Stimulated activated CD8-positive, alpha-beta memory T cell treated with anti-CD3 and anti-CD28 coated beads, Interleukin-7, amount 100 ng/mL, for 48 hours (primary cell): ENCODE data around the gene ARMC2.
"Not testable (repeated sequence)": the region's sequence is repeated elsewhere in the genome, so short reads cannot be mapped to it uniquely, and the experiment has no call there.

Experiments
- DNase-seq, 2 donors: peaks; one replicate each; pipeline ENCODE4 v3.0.0-alpha.2; 2020; ENCODE audit warnings: low read depth in 1 of 2; ENCODE audit errors: extremely low read depth in 1 of 2

The ARMC2 gene

GRCh38 chr6:108914235-108915022 is 66.2 kb downstream of the ARMC2 start:
- peak in 1 of 2 donors; percentile 21 for DNase-seq

DNA sequence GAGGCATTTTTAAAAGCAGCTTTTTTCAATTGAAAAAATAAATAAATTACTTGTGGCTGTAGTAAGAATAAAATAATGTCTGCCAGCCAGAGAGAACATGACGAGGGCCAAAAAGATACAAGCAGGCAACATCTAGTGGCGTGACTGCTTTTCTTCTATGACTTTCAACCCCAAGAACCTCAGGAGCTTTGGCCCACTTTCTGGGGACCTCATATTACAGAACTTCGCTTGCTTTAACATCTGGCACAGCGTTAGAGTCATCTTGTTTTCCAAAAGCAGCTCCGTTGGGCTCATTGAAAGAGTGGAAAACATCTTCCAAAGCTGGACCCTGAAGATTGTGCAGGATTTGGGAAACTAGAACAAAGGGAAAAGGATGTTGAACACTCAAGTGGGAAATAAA is 67.0 kb downstream of the ARMC2 start:
- no peak for DNase-seq

DNA sequence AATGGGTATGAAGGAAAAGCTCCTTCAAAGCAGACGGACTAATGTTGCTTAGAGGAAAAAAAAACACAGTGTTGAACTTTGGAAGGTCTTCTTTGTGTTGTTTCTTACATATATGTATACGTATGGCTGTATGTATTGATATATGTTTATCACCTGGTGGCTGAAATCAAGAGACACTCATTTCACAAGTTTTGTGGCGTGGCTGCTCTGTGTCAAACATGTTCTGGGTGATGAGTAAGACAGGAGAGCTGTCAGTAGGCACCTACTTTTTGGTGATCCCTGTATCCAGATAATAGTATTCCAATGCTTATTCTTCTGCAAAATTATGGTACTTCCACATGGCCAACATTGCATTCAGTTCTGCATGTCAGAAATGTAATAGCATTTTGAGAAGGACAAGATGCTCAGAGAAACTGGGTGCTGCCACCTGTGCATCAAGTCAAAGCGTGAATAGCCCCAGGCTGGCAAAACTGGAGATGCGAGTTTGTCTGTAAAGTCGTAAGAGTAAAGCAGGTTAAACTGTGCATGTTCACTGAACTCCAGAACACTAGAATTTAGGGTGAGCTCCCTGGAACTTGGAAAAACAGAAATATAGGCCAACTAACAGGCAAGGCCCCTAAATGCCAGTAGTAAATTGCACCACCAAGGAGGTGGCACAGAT is 67.9 kb downstream of the ARMC2 start:
- DNase-seq: no peak

DNA sequence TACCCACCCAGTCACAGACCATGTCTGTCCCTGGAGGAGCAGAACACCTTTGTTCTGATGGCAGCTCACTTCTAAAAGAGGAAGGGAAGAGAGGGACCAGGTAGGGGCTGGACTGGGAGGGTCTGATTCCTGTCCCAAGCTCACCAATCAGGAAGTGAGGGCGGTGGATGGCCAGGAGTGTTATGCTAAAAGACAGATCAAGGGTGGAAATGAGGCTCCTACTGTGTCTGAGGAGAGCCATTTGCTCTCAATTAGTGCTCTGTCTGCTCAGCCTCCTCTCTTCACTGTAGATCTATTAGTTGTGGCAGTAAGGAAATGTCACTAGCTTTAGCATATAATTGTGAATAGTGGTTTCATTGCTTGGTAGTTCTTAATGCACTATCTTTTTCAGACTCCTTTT is 72.5 kb downstream of the ARMC2 start:
- no peak for DNase-seq

- peak in 1 of 2 donors; percentile 25 for DNase-seq
Measured at GRCh38 chr6:108921547-108922361, 73.5 kb downstream of the ARMC2 start.

DNA sequence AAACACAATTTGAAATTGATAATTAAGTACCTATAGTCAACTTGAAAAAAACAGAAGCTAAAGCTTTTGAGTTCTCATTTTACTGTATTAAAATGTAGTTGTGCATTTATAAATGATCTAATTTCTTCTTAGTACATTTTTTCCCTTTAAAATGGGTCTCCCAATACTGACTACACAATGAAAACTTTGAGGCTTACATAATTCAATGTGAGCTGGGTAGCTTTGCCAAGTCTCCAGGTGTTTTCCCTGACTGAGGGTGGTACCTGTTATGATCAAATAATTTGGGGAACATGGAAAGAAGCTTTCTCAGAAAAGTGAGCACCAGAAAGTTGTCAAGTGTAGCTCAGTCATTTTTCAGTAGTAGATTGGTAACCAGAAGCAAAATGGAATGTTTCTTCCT is 74.3 kb downstream of the ARMC2 start:
- DNase-seq: no peak

DNA sequence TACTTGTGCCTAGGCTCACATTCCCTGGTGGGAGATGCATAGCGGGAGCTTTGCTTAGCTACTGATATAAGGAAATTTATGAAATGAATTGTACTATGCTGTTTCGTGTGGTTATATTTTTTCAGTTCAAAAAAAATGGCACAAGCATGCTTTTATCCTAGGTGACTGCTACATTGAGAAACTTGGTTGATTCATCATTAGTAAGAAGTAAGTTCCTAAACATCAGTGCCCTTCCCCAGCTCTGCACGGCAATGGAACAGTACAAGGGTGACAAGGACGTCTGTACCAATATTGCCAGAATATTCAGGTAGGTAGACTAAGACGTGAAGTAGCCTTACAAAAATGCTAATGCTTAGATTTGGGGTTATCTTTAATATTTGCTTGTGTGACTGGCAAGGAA is 79.7 kb downstream of the ARMC2 start:
- DNase-seq: no peak

GRCh38 chr6:108928650-108929049 is 80.4 kb downstream of the ARMC2 start:
- no peak for DNase-seq

- DNase-seq: not testable (repeated sequence)
Measured at GRCh38 chr6:108931090-108931489, 82.9 kb downstream of the ARMC2 start.

- no peak for DNase-seq
Measured at GRCh38 chr6:108937170-108937569, 88.9 kb downstream of the ARMC2 start.

- DNase-seq: no peak
Measured at GRCh38 chr6:108940741-108941140, 92.5 kb downstream of the ARMC2 start.

- DNase-seq: no peak
Measured at GRCh38 chr6:108941281-108941680, 93.1 kb downstream of the ARMC2 start.

GRCh38 chr6:108941859-108942258 is 93.6 kb downstream of the ARMC2 start:
- no peak for DNase-seq

- DNase-seq: peak in 1 of 2 donors; percentile 45
Measured at GRCh38 chr6:108942556-108943492, 94.6 kb downstream of the ARMC2 start.

DNA sequence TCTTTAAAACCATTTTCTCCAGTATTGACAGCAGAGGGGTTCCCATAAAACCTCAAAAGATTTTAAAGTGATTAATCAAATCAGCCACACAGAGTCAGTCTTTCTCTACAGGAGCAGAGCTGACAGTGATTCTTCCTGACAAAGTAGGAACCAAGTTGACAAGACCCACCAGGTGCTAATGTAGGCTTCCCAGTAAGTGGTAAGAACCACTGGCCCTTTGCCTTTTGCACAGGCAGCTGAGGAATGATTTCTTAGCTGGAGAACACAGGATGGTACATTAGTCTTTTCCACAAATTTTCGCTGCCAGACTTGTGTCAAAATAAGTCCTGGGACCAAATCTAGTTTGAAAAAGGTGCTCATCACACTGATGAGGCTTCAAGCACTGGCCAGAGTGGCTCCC is 95.8 kb downstream of the ARMC2 start:
- no peak for DNase-seq

DNA sequence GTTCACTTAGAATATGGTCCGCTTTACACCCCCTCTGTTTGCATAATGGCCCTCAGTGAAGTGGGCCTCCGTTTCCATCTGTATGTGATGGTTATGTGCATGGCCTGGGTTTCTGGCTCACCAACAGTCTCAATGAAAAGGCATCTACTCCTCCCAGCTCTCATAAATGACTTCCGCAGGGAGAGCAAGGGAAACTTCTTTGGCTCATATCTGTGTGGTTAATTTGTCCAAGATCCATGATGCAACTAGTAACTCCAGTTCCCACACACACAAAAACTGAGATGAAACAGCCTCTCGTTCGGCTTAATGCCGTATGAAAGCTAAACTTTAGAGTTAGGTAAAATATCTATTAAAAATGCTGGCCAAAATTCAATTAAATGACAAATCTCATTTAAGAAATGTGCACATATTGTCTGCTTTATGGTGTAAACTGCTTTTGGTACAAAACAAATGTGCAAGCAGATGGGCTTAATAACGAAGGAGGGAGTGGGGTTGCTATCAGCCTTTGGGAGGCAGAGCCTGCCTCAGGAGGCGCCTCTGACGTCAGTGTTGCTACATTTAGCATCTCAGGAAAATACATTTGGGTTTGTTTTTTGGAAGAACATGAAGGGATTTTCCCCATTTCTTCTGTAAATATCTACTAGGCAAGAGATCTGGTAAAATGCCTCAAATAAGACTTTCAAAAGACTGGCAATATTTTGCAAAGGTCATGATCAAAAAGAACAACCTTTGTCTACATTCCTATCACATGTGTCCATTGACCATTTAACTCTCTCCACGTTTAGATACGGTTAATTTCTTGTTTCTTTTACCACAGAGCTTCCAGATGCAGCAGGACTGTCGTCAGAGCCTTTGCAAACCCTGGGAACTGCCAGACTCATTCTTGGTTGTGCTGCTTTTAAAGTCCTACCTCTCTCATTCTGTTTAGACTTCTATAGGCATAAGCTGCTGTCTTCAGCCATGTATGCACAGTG is 96.8 kb downstream of the ARMC2 start:
- DNase-seq: no peak

- DNase-seq: no peak
Measured at GRCh38 chr6:108945681-108946159, 97.5 kb downstream of the ARMC2 start.

- no peak for DNase-seq
Measured at GRCh38 chr6:108946695-108947094, 98.5 kb downstream of the ARMC2 start.
